ENCODE data around the gene SERPINB4. TPM values are rescaled to one million over a fixed set of nuclear protein-coding genes. Genes with fewer than 3 reads are reported as not detected.

Gene SERPINB4
- total RNA-seq, 6 experiments from 2014 or later = not detected

DNA sequence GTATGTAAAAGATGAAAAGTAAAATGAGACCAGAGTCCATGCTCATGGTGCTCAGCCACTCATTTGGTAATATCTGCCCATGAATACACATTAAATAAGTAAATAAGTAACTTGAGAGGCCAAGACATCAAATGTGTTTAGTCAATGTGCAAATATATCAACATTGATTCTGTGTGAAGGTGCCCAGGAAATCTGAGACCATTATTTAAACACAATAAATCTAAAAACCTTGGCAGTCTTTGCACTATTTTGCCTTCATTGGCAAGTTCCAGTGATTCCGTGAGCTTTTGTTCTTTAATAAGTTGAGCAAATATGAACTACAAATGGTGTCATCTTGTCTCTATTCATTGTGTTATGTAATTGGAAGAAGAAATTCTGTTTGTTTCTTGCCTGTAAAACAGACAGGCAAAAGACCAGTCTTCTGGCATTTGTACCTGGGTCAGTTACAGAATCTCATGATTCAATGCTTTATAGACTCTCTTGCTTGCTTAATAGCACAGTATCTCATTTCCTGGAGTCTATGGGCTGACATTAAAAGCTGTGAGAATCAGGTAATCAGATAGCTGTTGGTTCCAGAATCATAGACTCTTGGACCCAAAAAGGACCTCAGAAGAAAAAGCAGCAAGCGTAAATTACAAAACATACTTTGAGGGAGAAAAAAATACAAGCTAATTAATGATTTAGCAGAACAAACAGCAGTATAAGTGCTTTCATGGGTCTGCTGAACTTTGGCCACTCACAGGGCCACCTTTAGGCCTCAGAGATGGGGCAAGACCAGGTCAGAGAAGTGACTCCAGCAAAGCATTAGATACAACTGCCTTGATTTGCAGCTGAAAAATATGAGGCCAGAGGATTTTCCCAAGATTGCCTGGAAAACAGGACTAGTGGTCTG lies 37.6 kb upstream of the SERPINB4 start:
- DNase-seq = no peak
- Mint-ChIP-seq H3K4me1 (ENCODE audit: low read depth) (peaks cover 74% of the 10 kb centered on the region), H3K4me3 (no peak overlapping the region), H3K36me3 (ENCODE audit: low read depth) (peaks cover 5% of the 10 kb centered on the region; the same call in 1 of the 2 replicates), H3K27me3 (ENCODE audit: insufficient read depth) (no peaks in the 10 kb centered on the region), H3K27ac (peak overlapping the region; percentile 99), H3K9me3 (no peaks in the 10 kb centered on the region)
- TF ChIP-seq CTCF (IDR thresholded peaks at IDR 0.05) = no peak

GRCh38 chr18:63679820-63680606 lies 36.0 kb upstream of the SERPINB4 start:
- H3K9me3 Mint-ChIP-seq = no peaks in the 10 kb centered on the region
- H3K4me1 Mint-ChIP-seq (ENCODE audit: low read depth) = peaks cover 65% of the 10 kb centered on the region
- no peak overlapping the region for H3K27ac Mint-ChIP-seq
- H3K4me3 Mint-ChIP-seq = no peak overlapping the region
- DNase-seq = no peak
- no peaks in the 10 kb centered on the region for H3K27me3 Mint-ChIP-seq (ENCODE audit: insufficient read depth)
- no peak for TF ChIP-seq CTCF (IDR thresholded peaks at IDR 0.05)
- H3K36me3 Mint-ChIP-seq (ENCODE audit: low read depth) = peaks cover 5% of the 10 kb centered on the region; the same call in 1 of the 2 replicates

DNA sequence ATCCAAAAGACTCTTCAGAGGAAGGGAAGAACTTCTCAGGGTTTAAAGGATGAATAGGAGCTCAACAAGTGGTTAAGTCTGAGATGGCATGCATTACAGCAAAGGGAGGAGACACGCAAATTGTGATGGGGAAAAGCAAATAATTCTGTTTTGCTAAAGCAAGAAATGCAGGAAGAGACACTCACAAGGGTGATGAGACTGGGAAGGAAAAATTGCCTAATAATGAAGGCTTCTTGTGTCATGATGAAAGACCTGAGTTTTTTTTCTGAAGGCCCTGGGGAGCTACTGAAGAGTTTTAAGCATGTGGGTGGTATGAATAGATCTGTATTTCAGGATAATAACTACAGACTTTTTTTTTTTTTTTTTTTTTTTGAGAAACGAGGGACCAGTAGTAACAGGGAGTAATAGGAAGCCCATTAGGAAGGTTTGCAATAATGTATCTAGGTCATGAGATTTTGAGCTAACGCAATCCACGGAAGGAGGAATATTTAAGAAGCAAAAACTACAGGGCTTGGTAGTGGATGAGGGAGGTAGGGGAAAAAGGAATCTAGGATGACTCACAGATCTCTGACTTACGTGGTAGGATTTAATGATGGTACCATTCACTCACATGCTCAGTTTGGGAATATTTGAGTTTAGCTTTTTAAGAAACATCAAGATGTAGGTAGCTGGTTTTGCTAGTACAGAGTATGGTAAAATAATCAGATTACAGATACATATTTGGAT lies 33.6 kb upstream of the SERPINB4 start:
- Mint-ChIP-seq H3K4me1 (ENCODE audit: low read depth) (peaks cover 41% of the 10 kb centered on the region), H3K27ac (peak overlapping the region; percentile 70), H3K36me3 (ENCODE audit: low read depth) (peaks cover 5% of the 10 kb centered on the region; the same call in 1 of the 2 replicates), H3K4me3 (no peak overlapping the region; the same call in 1 of the 2 replicates), H3K9me3 (no peaks in the 10 kb centered on the region), H3K27me3 (ENCODE audit: insufficient read depth) (no peaks in the 10 kb centered on the region)
- no peak for TF ChIP-seq CTCF (IDR thresholded peaks at IDR 0.05)
- no peak for DNase-seq

DNA sequence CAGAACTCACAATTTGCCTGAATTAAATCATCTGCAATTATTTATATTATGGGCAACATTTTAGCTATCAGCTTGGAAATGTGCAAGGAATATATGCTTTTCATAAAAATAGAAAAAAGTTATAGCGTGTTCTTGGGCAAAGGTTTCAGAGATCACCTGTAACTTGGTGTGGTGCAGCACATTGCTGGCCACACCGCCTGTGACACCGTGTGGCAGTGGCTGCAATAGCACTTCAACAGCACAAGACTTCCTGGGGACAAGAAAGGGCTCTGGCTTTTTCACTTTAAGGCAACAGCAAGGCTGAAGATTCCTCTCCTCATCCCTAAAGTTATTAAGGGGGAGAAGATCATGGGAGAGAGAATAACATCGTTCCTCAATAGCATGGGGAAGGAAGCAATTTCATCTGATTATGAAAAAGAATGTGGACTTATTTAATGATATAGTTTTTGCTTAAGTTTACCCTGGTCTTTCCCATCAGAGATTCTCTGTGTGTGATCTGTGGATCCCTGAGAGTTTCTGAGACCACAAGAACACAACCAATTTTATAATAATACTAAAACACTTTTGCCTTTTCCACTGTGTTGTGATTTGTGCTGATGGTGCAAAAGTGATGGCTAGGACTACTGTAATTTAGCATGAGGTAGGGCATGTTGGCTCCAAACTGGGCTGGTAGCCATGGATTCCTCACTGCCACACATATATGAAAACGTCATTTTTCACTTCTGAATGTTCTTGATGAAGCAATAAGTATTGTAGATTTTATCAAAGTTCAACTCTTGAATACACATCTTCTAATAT lies 32.7 kb upstream of the SERPINB4 start:
- Mint-ChIP-seq H3K4me1 (ENCODE audit: low read depth) (peaks cover 32% of the 10 kb centered on the region), H3K36me3 (ENCODE audit: low read depth) (peaks cover 8% of the 10 kb centered on the region), H3K9me3 (peaks cover 3% of the 10 kb centered on the region), H3K27me3 (ENCODE audit: insufficient read depth) (no peaks in the 10 kb centered on the region), H3K27ac (peak overlapping the region; percentile 70), H3K4me3 (no peak overlapping the region)
- no peak for DNase-seq
- peak; percentile 77 for TF ChIP-seq CTCF (IDR thresholded peaks at IDR 0.05)

All from HFFc6 (cell line).